ENCODE measurements around the gene LAMC3. TPM values are rescaled to one million over a fixed set of nuclear protein-coding genes. Genes with fewer than 3 reads are reported as not detected.

Gene LAMC3
- total RNA-seq, 1 donor: 0.43 TPM

- no peak for TF ChIP-seq CTCF (IDR thresholded peaks at IDR 0.05; ENCODE audit: insufficient read depth, low read depth, low read length)
- no peak overlapping the region for H3K4me3 ChIP-seq (ENCODE audit: low read depth, low read length)
- DNase-seq (ENCODE audit: low read depth): no peak
These were observed 67.6 kb downstream of the LAMC3 start for GRCh38 chr9:131076347-131077195.

- no peak overlapping the region for H3K4me3 ChIP-seq (ENCODE audit: low read depth, low read length)
- DNase-seq (ENCODE audit: low read depth): no peak
- TF ChIP-seq CTCF (IDR thresholded peaks at IDR 0.05; ENCODE audit: insufficient read depth, low read depth, low read length): no peak
These were observed 69.7 kb downstream of the LAMC3 start for GRCh38 chr9:131078427-131079366.

GRCh38 chr9:131080589-131080988 lies 71.6 kb downstream of the LAMC3 start:
- no peak for DNase-seq (ENCODE audit: low read depth)
- TF ChIP-seq CTCF (IDR thresholded peaks at IDR 0.05; ENCODE audit: insufficient read depth, low read depth, low read length): no peak
- H3K4me3 ChIP-seq (ENCODE audit: low read depth, low read length): no peak overlapping the region

GRCh38 chr9:131081868-131082267 lies 72.9 kb downstream of the LAMC3 start:
- no peak overlapping the region for H3K4me3 ChIP-seq (ENCODE audit: low read depth, low read length)
- DNase-seq (ENCODE audit: low read depth): no peak
- TF ChIP-seq CTCF (IDR thresholded peaks at IDR 0.05; ENCODE audit: insufficient read depth, low read depth, low read length): no peak

GRCh38 chr9:131082774-131083512 lies 74.0 kb downstream of the LAMC3 start:
- no peak overlapping the region for H3K4me3 ChIP-seq (ENCODE audit: low read depth, low read length)
- no peak for DNase-seq (ENCODE audit: low read depth)
- TF ChIP-seq CTCF (IDR thresholded peaks at IDR 0.05; ENCODE audit: insufficient read depth, low read depth, low read length): no peak

- no peak for TF ChIP-seq CTCF (IDR thresholded peaks at IDR 0.05; ENCODE audit: insufficient read depth, low read depth, low read length)
- no peak for DNase-seq (ENCODE audit: low read depth)
- H3K4me3 ChIP-seq (ENCODE audit: low read depth, low read length): no peak overlapping the region
These were observed 75.8 kb downstream of the LAMC3 start for GRCh38 chr9:131084661-131085369.
